ENCODE measurements around the gene SH2D3C. TPM values are rescaled to one million over a fixed set of nuclear protein-coding genes. Genes with fewer than 3 reads are reported as not detected.

The SH2D3C gene
- total and polyA plus RNA-seq, 9 of the 15 experiments (the other 6 are each of a cell fraction or from before 2014, with no cell fraction given), result 0.03 to 1.2 (median 0.22) TPM; not detected in 1

DNA sequence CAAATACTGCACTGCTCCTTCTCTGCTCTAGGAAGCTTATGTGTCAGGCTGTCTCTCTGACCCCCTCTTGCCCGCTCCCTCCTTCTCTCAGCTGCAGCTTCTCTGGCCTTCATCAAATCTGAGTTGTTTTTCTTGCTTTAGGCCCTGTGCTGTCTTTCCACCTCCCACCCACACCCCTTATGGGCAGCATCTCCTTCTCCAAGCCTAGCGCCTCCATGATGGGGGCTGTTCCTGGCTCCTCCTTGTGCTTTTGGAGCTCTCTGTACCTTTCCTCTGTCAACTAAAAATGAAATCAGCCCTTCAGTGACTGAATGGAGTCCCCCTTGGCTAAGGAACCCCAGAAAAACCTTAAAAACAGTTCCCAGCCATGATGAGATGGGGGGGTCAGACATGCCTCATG is 78.3 kb downstream of the SH2D3C start (continued):
- TF ChIP-seq, protein P1, sequence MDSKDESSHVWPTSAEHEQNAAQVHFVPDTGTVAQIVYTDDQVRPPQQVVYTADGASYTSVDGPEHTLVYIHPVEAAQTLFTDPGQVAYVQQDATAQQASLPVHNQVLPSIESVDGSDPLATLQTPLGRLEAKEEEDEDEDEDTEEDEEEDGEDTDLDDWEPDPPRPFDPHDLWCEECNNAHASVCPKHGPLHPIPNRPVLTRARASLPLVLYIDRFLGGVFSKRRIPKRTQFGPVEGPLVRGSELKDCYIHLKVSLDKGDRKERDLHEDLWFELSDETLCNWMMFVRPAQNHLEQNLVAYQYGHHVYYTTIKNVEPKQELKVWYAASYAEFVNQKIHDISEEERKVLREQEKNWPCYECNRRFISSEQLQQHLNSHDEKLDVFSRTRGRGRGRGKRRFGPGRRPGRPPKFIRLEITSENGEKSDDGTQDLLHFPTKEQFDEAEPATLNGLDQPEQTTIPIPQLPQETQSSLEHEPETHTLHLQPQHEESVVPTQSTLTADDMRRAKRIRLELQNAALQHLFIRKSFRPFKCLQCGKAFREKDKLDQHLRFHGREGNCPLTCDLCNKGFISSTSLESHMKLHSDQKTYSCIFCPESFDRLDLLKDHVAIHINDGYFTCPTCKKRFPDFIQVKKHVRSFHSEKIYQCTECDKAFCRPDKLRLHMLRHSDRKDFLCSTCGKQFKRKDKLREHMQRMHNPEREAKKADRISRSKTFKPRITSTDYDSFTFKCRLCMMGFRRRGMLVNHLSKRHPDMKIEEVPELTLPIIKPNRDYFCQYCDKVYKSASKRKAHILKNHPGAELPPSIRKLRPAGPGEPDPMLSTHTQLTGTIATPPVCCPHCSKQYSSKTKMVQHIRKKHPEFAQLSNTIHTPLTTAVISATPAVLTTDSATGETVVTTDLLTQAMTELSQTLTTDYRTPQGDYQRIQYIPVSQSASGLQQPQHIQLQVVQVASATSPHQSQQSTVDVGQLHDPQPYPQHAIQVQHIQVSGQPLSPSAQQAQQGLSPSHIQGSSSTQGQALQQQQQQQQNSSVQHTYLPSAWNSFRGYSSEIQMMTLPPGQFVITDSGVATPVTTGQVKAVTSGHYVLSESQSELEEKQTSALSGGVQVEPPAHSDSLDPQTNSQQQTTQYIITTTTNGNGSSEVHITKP (IDR thresholded peaks at IDR 0.05; ENCODE audit: partially characterized antibody), result no peak
- TF ChIP-seq, protein P2, sequence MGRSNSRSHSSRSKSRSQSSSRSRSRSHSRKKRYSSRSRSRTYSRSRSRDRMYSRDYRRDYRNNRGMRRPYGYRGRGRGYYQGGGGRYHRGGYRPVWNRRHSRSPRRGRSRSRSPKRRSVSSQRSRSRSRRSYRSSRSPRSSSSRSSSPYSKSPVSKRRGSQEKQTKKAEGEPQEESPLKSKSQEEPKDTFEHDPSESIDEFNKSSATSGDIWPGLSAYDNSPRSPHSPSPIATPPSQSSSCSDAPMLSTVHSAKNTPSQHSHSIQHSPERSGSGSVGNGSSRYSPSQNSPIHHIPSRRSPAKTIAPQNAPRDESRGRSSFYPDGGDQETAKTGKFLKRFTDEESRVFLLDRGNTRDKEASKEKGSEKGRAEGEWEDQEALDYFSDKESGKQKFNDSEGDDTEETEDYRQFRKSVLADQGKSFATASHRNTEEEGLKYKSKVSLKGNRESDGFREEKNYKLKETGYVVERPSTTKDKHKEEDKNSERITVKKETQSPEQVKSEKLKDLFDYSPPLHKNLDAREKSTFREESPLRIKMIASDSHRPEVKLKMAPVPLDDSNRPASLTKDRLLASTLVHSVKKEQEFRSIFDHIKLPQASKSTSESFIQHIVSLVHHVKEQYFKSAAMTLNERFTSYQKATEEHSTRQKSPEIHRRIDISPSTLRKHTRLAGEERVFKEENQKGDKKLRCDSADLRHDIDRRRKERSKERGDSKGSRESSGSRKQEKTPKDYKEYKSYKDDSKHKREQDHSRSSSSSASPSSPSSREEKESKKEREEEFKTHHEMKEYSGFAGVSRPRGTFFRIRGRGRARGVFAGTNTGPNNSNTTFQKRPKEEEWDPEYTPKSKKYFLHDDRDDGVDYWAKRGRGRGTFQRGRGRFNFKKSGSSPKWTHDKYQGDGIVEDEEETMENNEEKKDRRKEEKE (IDR thresholded peaks at IDR 0.05; ENCODE audit: borderline replicate concordance in 1 of 2, control insufficient read depth in 1 of 2, low read depth in 2 of 2, low read length in 1 of 2), result no peak
- no peak for TF ChIP-seq STAT5A (IDR thresholded peaks at IDR 0.05; ENCODE audit: borderline replicate concordance, low read length)

All from K562 (cell line).